ENCODE measurements around the gene AKAP10.

AKAP10 gene

GRCh38 chr17:20009302-20010098 lies 31.9 kb upstream of the AKAP10 start, which contains the start of gene SPECC1 (continued):
- TF ChIP-seq ZFHX2 (tag by site-specific recombination; conservative IDR thresholded peaks at IDR 0.05): 0 out of 2 replicates have a peak, but pooled peaks have one; percentile 5

GRCh38 chr17:20009052-20009301 lies 31.3 kb upstream of the AKAP10 start:
- H3K4me3 ChIP-seq (ENCODE audit: low read depth, low read length): peak overlapping the region; percentile 87
- no peaks in the 10 kb centered on the region for H3K36me3 ChIP-seq (ENCODE audit: control insufficient read depth in 2 of 2, insufficient read depth in 1 of 2, low read length in 2 of 2)
- H3K9me3 ChIP-seq (ENCODE audit: control insufficient read depth, insufficient read depth, low read depth, low read length): no peaks in the 10 kb centered on the region
- peak overlapping the region; percentile 72; the same call in 1 of the 2 replicates for H3K27ac ChIP-seq (ENCODE audit: extremely low read depth, low read depth, low read length)
- ChIA-PET POLR2A (interaction anchor here (0.6 to 2.0 kb wide), 6 partner anchors 10 to 213 kb away, joined by 3 to 7 read pairs (median 4); partner anchors contain the start of genes AKAP10 and ULK2), CTCF (interaction anchor here (0.6 to 6.3 kb wide), 22 partner anchors 11 to 246 kb away, joined by 3 to 68 read pairs (median 4); partner anchors contain the start of gene AKAP10)
- peaks cover 12% of the 10 kb centered on the region for H3K4me1 ChIP-seq (ENCODE audit: control insufficient read depth, insufficient read depth, low read length)
- TF ChIP-seq ZBTB6 (tag by site-specific recombination; IDR thresholded peaks at IDR 0.05) (0 out of 2 replicates have a peak, but pooled peaks have one; percentile 41), RBAK (tag by site-specific recombination; IDR thresholded peaks at IDR 0.05) (no peak), ZNF24 (tag by site-specific recombination; IDR thresholded peaks at IDR 0.05) (peak; percentile 41; the same call in 1 of the 2 replicates), ZNF223 (tag by site-specific recombination; IDR thresholded peaks at IDR 0.05) (no peak), BCL11B (tag by site-specific recombination; IDR thresholded peaks at IDR 0.05; ENCODE audit: low read depth) (no peak), ZNF768 (tag by site-specific recombination; IDR thresholded peaks at IDR 0.05) (no peak), REST (tag by site-specific recombination; IDR thresholded peaks at IDR 0.05) (no peak), PATZ1 (tag by site-specific recombination; IDR thresholded peaks at IDR 0.05) (0 out of 2 replicates have a peak, but pooled peaks have one; percentile 7), ZBTB17 (tag by site-specific recombination; IDR thresholded peaks at IDR 0.05) (peak; percentile 78), ZNF335 (tag by site-specific recombination; conservative IDR thresholded peaks at IDR 0.05) (peak; percentile 31), OSR2 (tag by site-specific recombination; IDR thresholded peaks at IDR 0.05) (no peak), KLF17 (tag by site-specific recombination; IDR thresholded peaks at IDR 0.05) (peak; percentile 9; the same call in 1 of the 2 replicates), ZNF692 (tag by site-specific recombination; IDR thresholded peaks at IDR 0.05) (peak; percentile 66; the same call in 1 of the 2 replicates), CTCF (tag by site-specific recombination; IDR thresholded peaks at IDR 0.05) (peak; percentile 89), ZNF837 (tag by site-specific recombination; IDR thresholded peaks at IDR 0.05) (no peak), ZBTB20 (tag by site-specific recombination; IDR thresholded peaks at IDR 0.05) (peak; percentile 86; the same call in 1 of the 2 replicates), HIC1 (tag by site-specific recombination; IDR thresholded peaks at IDR 0.05) (no peak), ZNF624 (tag by site-specific recombination; IDR thresholded peaks at IDR 0.05) (no peak), SP7 (tag by site-specific recombination; IDR thresholded peaks at IDR 0.05) (peak; percentile 9; the same call in 1 of the 2 replicates), ZFP69B (tag by site-specific recombination; IDR thresholded peaks at IDR 0.05) (peak; percentile 1; the same call in 1 of the 2 replicates), ZNF324 (tag by site-specific recombination; IDR thresholded peaks at IDR 0.05) (peak; percentile 35; the same call in 1 of the 2 replicates)

Measured in HEK293 (cell line).